Measurements from ENCODE around the gene ITGB3. TPM values are rescaled to one million over a fixed set of nuclear protein-coding genes. Genes with fewer than 3 reads are reported as not detected.
A peak's percentile ranks its signal among the peaks of the same experiment; 100 is the strongest.

ITGB3 gene
- total and polyA plus RNA-seq, 9 donors: 1.7 to 9.4 (median 2.9) TPM

DNA sequence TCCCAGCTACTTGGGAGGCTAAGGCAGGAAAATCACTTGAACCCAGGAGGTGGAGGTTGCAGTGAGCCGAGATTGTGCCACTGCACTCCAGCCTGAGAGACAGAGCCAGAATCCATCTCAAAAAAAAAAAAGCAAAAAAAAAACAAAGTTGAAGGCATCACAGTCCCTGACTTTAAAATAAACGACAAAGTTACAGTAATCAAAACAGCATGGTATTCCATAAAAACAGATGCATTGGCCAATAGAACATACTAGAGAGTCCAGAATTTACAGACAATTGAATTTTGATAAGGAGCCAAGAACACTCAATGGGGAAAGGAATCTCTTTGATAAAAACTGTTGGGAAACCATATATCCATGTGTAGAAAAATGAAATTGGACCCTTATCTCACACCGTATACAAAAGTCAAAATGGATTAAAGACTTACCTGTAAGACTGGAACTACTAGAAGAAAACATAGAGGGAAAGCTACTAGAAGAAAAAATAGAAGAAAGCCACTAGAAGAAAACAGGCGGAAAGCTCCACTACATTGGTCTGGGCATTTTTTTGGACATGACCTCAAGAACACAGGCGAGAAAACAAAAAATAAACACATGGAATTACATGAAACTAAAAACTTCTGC lies 67.4 kb downstream of the ITGB3 start:
- no peak for DNase-seq
- H3K27me3 ChIP-seq: no peaks in the 10 kb centered on the region
- H3K4me1 ChIP-seq (ENCODE audit: insufficient read depth): no peaks in the 10 kb centered on the region
- WGBS, 3 donors: 75 to 87% (median 75%) methylated on average over 5 of the region's 5 CpGs
- intact Hi-C loops (cut with DNase I): loop anchor here in 1 of 4 donors (5.0 kb wide), 1 partner anchor 94 kb away; no protein-coding TSS in a partner anchor
- no peaks in the 10 kb centered on the region for H3K36me3 ChIP-seq
- TF ChIP-seq POLR2A (IDR thresholded peaks at IDR 0.05) (no peak), EP300 (IDR thresholded peaks at IDR 0.05) (no peak)
- TF ChIP-seq, protein P1, sequence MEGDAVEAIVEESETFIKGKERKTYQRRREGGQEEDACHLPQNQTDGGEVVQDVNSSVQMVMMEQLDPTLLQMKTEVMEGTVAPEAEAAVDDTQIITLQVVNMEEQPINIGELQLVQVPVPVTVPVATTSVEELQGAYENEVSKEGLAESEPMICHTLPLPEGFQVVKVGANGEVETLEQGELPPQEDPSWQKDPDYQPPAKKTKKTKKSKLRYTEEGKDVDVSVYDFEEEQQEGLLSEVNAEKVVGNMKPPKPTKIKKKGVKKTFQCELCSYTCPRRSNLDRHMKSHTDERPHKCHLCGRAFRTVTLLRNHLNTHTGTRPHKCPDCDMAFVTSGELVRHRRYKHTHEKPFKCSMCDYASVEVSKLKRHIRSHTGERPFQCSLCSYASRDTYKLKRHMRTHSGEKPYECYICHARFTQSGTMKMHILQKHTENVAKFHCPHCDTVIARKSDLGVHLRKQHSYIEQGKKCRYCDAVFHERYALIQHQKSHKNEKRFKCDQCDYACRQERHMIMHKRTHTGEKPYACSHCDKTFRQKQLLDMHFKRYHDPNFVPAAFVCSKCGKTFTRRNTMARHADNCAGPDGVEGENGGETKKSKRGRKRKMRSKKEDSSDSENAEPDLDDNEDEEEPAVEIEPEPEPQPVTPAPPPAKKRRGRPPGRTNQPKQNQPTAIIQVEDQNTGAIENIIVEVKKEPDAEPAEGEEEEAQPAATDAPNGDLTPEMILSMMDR (IDR thresholded peaks at IDR 0.05): no peak
- no peaks in the 10 kb centered on the region for H3K9me3 ChIP-seq
- no peak overlapping the region for H3K27ac ChIP-seq
- no peak overlapping the region for H3K4me3 ChIP-seq

GRCh38 chr17:47323382-47324223 lies 70.0 kb downstream of the ITGB3 start, which contains the start of gene EFCAB13:
TSS of gene EFCAB13 (plus strand) at chr17:47323955. CDS start at chr17:47328354, 4,399 bp downstream.
- no peaks in the 10 kb centered on the region for H3K9me3 ChIP-seq
- H3K4me3 ChIP-seq: peak within 1 kb of the TSS; percentile 70
- H3K27ac ChIP-seq: peak within 1 kb of the TSS; percentile 70 to 74
- peak; percentile 89 to 94 (median 89) for DNase-seq
- intact Hi-C loops (cut with DNase I): loop anchor here in 1 of 4 donors (5.0 kb wide), 1 partner anchor 96 kb away; no protein-coding TSS in a partner anchor
- H3K4me1 ChIP-seq (ENCODE audit: insufficient read depth): no peaks in the 10 kb centered on the region
- WGBS, 3 donors: 0 to 1% (median 1%) methylated on average over 57 to 72 of the region's 72 CpGs
- no peaks in the 10 kb centered on the region for H3K27me3 ChIP-seq
- H3K36me3 ChIP-seq: no peaks in the 10 kb centered on the region
- TF ChIP-seq POLR2A (IDR thresholded peaks at IDR 0.05): peak; percentile 90
- TF ChIP-seq, protein P1 (IDR thresholded peaks at IDR 0.05): peak in 2 of 3 donors; percentile 28 to 33
- no peak for TF ChIP-seq EP300 (IDR thresholded peaks at IDR 0.05)

GRCh38 chr17:47324224-47325020 lies 70.8 kb downstream of the ITGB3 start:
- Histone ChIP-seq H3K27me3 (no peaks in the 10 kb centered on the region), H3K9me3 (no peaks in the 10 kb centered on the region), H3K36me3 (no peaks in the 10 kb centered on the region), H3K4me1 (ENCODE audit: insufficient read depth) (no peaks in the 10 kb centered on the region), H3K4me3 (peak overlapping the region; percentile 70), H3K27ac (peak overlapping the region; percentile 70 to 74)
- peak; percentile 36 to 74 (median 54) for DNase-seq
- intact Hi-C loops (cut with DNase I): loop anchor here in 1 of 4 donors (5.0 kb wide), 1 partner anchor 97 kb away; no protein-coding TSS in a partner anchor
- WGBS, 3 donors: 11 to 29% (median 16%) methylated on average over 28 of the region's 28 CpGs
- TF ChIP-seq, protein P1 (IDR thresholded peaks at IDR 0.05): no peak
- no peak for TF ChIP-seq POLR2A (IDR thresholded peaks at IDR 0.05)

GRCh38 chr17:47325176-47325575 lies 71.5 kb downstream of the ITGB3 start:
- TF ChIP-seq EP300 (IDR thresholded peaks at IDR 0.05): no peak
- TF ChIP-seq, protein P1 (IDR thresholded peaks at IDR 0.05): no peak
- no peak for TF ChIP-seq POLR2A (IDR thresholded peaks at IDR 0.05)
- Histone ChIP-seq H3K4me1 (ENCODE audit: insufficient read depth) (no peaks in the 10 kb centered on the region), H3K27ac (no peak overlapping the region), H3K36me3 (no peaks in the 10 kb centered on the region), H3K4me3 (no peak overlapping the region), H3K9me3 (no peaks in the 10 kb centered on the region), H3K27me3 (no peaks in the 10 kb centered on the region)
- intact Hi-C loops (cut with DNase I): no loop called here
- no peak for DNase-seq
- 89 to 100% (median 98%) methylated on average over 1 of the region's 1 CpG for WGBS, 3 donors

Data from ovary (tissue), 9 donors.